ENCODE results near the gene ZSCAN23. TPM values are rescaled to one million over a fixed set of nuclear protein-coding genes. Genes with fewer than 3 reads are reported as not detected.
A peak's percentile ranks its signal among the peaks of the same experiment; 100 is the strongest.
"Not testable (repeated sequence)": the region's sequence is repeated elsewhere in the genome, so short reads cannot be mapped to it uniquely, and the experiment has no call there.

Gene ZSCAN23
- total RNA-seq, 1 donor from 2014 or later, result 18.2 TPM

GRCh38 chr6:28458568-28458967 lies 15.3 kb upstream of the ZSCAN23 start:
- H3K4me1 Mint-ChIP-seq (ENCODE audit: low read depth, unreplicated experiment), result peaks cover 7% of the 10 kb centered on the region
- H3K27ac Mint-ChIP-seq (ENCODE audit: unreplicated experiment), result no peak overlapping the region
- H3K36me3 Mint-ChIP-seq (ENCODE audit: unreplicated experiment), result no peaks in the 10 kb centered on the region
- peaks cover 2% of the 10 kb centered on the region for H3K27me3 Mint-ChIP-seq (ENCODE audit: unreplicated experiment)
- no peak for DNase-seq
- H3K9me3 Mint-ChIP-seq (ENCODE audit: unreplicated experiment), result peaks cover 2% of the 10 kb centered on the region
- no peak for TF ChIP-seq CTCF (IDR thresholded peaks at IDR 0.05; ENCODE audit: partially characterized antibody, unreplicated experiment)
- no peak overlapping the region for H3K4me3 Mint-ChIP-seq (ENCODE audit: unreplicated experiment)

GRCh38 chr6:28449056-28449455 lies 5.8 kb upstream of the ZSCAN23 start:
- no peak for TF ChIP-seq CTCF (IDR thresholded peaks at IDR 0.05; ENCODE audit: partially characterized antibody, unreplicated experiment)
- H3K27me3 Mint-ChIP-seq (ENCODE audit: unreplicated experiment), result no peaks in the 10 kb centered on the region
- H3K36me3 Mint-ChIP-seq (ENCODE audit: unreplicated experiment), result no peaks in the 10 kb centered on the region
- no peak for DNase-seq
- no peak overlapping the region for H3K27ac Mint-ChIP-seq (ENCODE audit: unreplicated experiment)
- no peak overlapping the region for H3K4me3 Mint-ChIP-seq (ENCODE audit: unreplicated experiment)
- no peaks in the 10 kb centered on the region for H3K9me3 Mint-ChIP-seq (ENCODE audit: unreplicated experiment)
- no peaks in the 10 kb centered on the region for H3K4me1 Mint-ChIP-seq (ENCODE audit: low read depth, unreplicated experiment)

- H3K9me3 Mint-ChIP-seq (ENCODE audit: unreplicated experiment), result not testable (repeated sequence)
Observed at GRCh38 chr6:28447512-28447906, 4.2 kb upstream of the ZSCAN23 start.

GRCh38 chr6:28446818-28447511 lies 3.7 kb upstream of the ZSCAN23 start:
- peak; percentile 59 for DNase-seq
- Mint-ChIP-seq H3K9me3 (ENCODE audit: unreplicated experiment) (peaks cover 8% of the 10 kb centered on the region), H3K36me3 (ENCODE audit: unreplicated experiment) (no peaks in the 10 kb centered on the region), H3K4me3 (ENCODE audit: unreplicated experiment) (peak overlapping the region; percentile 87), H3K4me1 (ENCODE audit: low read depth, unreplicated experiment) (peaks cover 2% of the 10 kb centered on the region), H3K27me3 (ENCODE audit: unreplicated experiment) (peaks cover 6% of the 10 kb centered on the region), H3K27ac (ENCODE audit: unreplicated experiment) (peak overlapping the region; percentile 13)
- TF ChIP-seq CTCF (IDR thresholded peaks at IDR 0.05; ENCODE audit: partially characterized antibody, unreplicated experiment), result no peak

More at GRCh38 chr6:28447512-28447906, 4.2 kb upstream of the ZSCAN23 start:
- not testable (repeated sequence) for DNase-seq; H3K36me3 Mint-ChIP-seq (ENCODE audit: unreplicated experiment); H3K27me3 Mint-ChIP-seq (ENCODE audit: unreplicated experiment); H3K4me1 Mint-ChIP-seq (ENCODE audit: low read depth, unreplicated experiment); H3K27ac Mint-ChIP-seq (ENCODE audit: unreplicated experiment)
- peak overlapping the region; percentile 87 for H3K4me3 Mint-ChIP-seq (ENCODE audit: unreplicated experiment)

- not testable (repeated sequence) for H3K4me1 Mint-ChIP-seq (ENCODE audit: low read depth, unreplicated experiment); H3K4me3 Mint-ChIP-seq (ENCODE audit: unreplicated experiment); DNase-seq
Observed at GRCh38 chr6:28444759-28445158, 1.5 kb upstream of the ZSCAN23 start.

GRCh38 chr6:28442586-28442985 lies 705 bp downstream of the ZSCAN23 start:
- DNase-seq, result no peak
- Mint-ChIP-seq H3K27ac (ENCODE audit: unreplicated experiment) (peak overlapping the region; percentile 100), H3K27me3 (ENCODE audit: unreplicated experiment) (peaks cover 6% of the 10 kb centered on the region), H3K4me1 (ENCODE audit: low read depth, unreplicated experiment) (peaks cover 2% of the 10 kb centered on the region), H3K9me3 (ENCODE audit: unreplicated experiment) (peaks cover 8% of the 10 kb centered on the region), H3K4me3 (ENCODE audit: unreplicated experiment) (peak overlapping the region; percentile 100), H3K36me3 (ENCODE audit: unreplicated experiment) (no peaks in the 10 kb centered on the region)
- TF ChIP-seq CTCF (IDR thresholded peaks at IDR 0.05; ENCODE audit: partially characterized antibody, unreplicated experiment), result no peak

More at GRCh38 chr6:28444759-28445158, 1.5 kb upstream of the ZSCAN23 start:
- not testable (repeated sequence) for H3K36me3 Mint-ChIP-seq (ENCODE audit: unreplicated experiment); H3K27me3 Mint-ChIP-seq (ENCODE audit: unreplicated experiment); H3K9me3 Mint-ChIP-seq (ENCODE audit: unreplicated experiment)
- H3K27ac Mint-ChIP-seq (ENCODE audit: unreplicated experiment), result peak overlapping the region; percentile 45
